GM12892 (cell line): ENCODE results near the gene PTPRK.
"Not testable (repeated sequence)": the region's sequence is repeated elsewhere in the genome, so short reads cannot be mapped to it uniquely, and the experiment has no call there.

ENCODE experiments used
- DNase-seq: peaks from one replicate; pipeline ENCODE4 v3.0.0; 2011; ENCODE audit not compliant: insufficient read length
- FAIRE-seq: peaks from 2 replicates; lab custom pipeline; 2011; peaks lifted over from hg19 to GRCh38; lab: Jason Lieb, UNC
- POLR2A ChIP-seq: IDR thresholded peaks from 2 replicates; pipeline ENCODE4 v1.6.1; 2011; ENCODE audit warnings: low read depth, low read length, control low read depth
- POLR2AphosphoS5 ChIP-seq: IDR thresholded peaks from 2 replicates; pipeline ENCODE4 v1.6.1; 2011; ENCODE audit warnings: low read depth, low read length, control low read depth
- TAF1 ChIP-seq: IDR thresholded peaks from 2 replicates; pipeline ENCODE4 v1.6.1; 2011; ENCODE audit warnings: low read depth, mild to moderate bottlenecking, control low read depth, low read length, borderline replicate concordance

Gene PTPRK

DNA sequence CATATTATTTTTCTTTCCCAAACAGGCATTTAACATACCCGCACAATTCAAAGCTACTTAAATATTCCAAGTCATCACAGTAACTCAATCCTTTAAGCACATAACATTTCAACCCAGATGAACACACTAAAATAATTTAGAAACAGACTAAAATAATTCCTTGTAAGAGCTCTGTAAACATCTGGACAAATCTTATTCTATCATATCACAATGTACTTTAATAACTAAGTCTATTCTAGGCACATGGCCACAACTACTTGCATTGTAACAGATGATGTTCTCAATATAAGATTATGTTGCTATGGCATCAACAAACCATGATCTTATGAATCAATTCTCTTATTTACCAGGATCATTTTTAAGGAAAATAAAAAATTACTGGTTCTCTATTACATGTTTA is 496.4 kb downstream of the PTPRK start:
- TF ChIP-seq TAF1, result no peak
- TF ChIP-seq POLR2A, result no peak
- TF ChIP-seq POLR2AphosphoS5, result no peak
- DNase-seq (no peak), FAIRE-seq (no peak)

DNA sequence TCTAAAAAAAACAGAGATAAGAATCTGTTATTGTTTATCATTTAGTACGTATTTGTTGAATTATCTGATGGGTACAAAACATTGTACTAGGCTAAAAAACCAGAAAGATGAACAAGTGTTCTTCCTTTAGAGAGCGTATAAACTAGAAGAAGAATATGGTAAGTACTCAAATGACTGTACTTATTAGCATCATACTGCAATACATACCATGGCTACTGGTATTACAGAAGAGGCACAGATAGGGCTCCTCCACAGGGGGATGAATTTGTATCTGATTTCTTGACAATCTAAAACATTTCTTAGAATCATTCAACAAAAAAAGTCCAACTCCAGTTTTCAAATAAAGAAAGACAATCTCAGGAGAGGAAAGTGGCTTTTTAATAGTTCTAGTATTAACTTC is 501.6 kb downstream of the PTPRK start:
- TF ChIP-seq POLR2A (no peak), POLR2AphosphoS5 (no peak), TAF1 (no peak)
- DNase-seq (no peak), FAIRE-seq (no peak)

DNA sequence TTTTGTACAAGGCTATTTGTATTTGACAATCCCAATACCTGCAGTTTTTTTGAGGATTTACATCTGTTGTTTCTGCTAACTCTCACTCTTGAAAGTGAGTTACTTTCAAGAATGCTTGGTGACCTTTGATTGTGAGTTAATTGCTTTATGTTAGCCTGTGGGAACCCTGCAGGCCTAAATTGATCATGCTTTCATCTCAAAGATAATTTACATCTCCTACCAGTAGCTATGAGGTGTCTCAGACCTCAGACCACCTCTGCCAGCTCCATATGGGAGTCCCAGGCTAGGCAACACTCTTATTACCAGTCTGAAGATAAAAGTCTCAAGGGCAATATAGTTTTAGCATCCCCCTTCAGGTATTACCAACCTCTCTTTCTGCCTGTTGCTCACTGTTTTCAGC is 503.1 kb downstream of the PTPRK start:
- no peak for DNase-seq
- no peak for FAIRE-seq
- TF ChIP-seq POLR2AphosphoS5, result no peak
- no peak for TF ChIP-seq POLR2A
- TF ChIP-seq TAF1, result no peak

DNA sequence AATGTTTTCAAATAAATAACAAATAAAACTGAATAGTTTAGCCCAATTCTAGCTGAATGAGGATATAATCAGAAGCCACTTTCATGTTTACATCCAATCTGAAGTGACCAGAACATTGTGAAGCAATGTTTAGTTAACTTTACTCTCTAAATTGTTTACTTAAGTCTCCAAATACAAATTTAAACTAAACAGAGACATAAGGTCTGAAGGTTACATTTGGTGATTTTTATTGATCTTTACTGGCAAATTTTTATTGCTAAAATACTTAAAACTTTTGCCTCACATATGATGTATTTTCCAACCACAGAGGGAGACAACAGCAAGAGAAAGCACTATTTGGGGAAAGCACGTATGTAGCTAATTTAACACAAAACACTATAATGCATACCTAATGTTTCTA is 512.7 kb downstream of the PTPRK start:
- FAIRE-seq (no peak), DNase-seq (no peak)
- no peak for TF ChIP-seq POLR2A
- TF ChIP-seq TAF1, result no peak
- no peak for TF ChIP-seq POLR2AphosphoS5

DNA sequence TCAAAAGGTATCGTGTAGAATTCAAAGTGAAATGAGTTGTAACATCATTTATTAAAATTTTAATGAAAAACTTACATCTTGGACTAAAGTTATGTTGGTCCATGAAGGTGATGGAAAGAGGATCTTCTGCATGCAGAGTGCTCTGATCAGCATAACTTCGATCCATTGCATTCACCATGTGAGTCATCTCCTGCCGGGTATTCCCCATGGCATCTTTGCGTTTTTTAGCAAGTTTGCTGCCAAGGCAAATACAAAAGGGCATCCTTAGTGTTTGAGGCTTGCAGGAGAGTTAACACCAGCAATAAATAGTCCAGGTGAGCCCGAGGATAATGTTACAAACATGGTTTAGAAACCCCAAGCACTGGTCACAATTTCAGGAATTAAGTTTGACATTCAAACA is 515.4 kb downstream of the PTPRK start:
- FAIRE-seq (peak; percentile 24), DNase-seq (no peak)
- TF ChIP-seq TAF1 (no peak), POLR2AphosphoS5 (no peak), POLR2A (no peak)

DNA sequence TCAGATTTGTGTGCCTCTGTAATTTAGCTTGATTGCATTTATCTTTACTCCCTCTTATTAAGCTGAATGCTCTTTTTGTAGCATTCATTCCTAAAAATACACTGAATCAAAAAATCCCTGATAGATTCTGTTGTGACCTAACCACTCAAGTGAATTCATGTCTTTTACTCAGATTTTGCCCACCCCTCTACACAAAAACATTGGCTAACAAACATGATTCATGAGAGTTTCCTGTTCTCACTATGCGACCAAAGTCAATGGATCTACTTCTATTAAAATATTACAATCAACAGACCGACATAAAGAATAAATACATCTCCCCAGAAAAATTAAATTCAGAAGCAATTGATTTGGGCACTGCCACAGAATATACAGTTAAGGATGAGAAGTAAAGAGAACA is 520.0 kb downstream of the PTPRK start:
- TF ChIP-seq TAF1 (no peak), POLR2AphosphoS5 (no peak), POLR2A (no peak)
- no peak for FAIRE-seq
- no peak for DNase-seq

DNA sequence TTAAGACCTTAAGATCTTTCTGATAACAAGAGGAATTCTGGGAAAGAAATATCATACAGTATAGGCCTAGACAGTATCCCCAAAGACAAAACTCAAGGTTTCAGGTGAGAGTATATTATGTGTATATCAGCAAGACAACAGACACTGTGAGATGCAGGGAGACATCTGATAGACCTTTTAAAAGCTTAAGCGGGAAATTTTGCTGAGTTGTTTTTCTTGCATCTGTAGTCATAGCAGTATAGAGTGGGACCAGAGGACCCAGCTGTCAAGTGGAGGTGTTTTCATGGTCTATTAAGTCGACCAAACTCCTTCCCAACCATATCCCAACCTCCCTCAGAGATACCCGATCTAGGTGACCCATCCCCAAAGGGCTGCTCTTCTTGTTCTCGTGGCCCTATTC is 521.4 kb downstream of the PTPRK start:
- no peak for TF ChIP-seq POLR2AphosphoS5
- FAIRE-seq (no peak), DNase-seq (no peak)

DNA sequence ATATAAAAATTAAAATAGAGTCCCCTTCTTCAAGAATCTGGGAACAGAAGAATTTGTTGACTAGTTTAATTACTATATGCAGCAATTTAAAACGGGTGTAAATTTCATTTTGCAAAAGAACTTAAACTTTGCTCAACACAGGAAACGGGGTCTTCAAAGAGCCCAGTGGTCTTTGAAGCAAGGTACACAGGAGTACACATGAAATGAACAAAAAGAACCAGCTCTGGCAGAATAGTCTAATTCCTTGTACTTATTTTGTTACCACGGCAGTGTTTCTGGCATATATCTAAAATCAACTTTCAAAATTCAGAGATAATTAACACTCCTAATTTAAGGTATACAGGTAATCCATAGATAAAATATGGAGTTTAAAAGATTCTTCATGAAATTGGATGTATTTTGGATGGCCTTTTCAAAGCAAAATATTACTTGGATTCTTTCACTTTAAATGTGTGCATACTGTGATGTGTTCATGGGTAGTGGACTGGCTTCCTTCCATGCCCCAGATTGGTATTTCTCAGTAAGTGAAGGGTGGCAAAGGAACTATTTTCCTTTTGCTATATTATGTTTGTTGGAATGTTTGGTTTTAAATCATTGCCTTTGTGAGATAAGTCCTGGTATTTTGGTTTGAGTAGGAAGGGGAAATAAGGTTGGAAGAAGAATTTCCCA is 522.8 kb downstream of the PTPRK start:
- DNase-seq, result no peak
- FAIRE-seq, result no peak
- TF ChIP-seq POLR2AphosphoS5 (no peak), TAF1 (no peak), POLR2A (no peak)

DNA sequence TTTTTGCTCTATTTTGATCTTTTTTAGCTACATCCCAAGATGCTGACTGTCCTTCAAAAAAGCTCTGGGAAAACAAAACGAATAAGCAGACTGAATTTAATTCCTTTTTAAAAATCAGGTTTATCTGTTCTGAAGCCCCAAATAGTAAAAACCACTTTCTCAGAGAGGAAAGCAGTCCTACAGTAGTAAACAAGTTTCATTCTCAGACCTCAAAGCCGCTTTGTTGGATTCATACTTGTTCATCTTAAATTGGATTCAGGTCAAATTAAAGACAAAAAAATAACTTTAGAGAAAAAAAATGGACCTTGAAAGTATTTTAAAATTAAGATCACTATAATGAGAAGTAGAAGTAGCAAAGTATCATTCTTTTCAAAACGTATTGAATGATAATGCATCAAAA is 523.5 kb downstream of the PTPRK start:
- FAIRE-seq (no peak), DNase-seq (no peak)
- no peak for TF ChIP-seq TAF1
- no peak for TF ChIP-seq POLR2A
- TF ChIP-seq POLR2AphosphoS5, result no peak

DNA sequence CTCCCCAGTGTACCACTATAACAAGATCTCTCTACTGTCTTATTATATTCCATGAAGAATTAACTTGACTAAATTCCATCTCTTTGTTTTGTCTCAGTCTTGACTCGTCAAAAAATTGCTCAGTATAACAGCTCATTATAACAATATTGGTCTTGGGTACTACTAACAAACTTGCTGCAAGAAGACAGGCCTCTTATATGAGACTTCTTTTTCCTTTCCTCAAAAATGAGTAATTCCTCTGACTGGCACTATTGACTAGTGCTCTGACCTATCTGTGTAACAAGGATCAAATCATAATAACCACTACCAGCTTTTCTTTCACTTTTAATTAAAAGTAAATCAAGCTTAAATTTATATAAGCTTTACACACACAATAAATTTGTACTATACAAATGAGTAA is 528.3 kb downstream of the PTPRK start:
- no peak for DNase-seq
- FAIRE-seq, result no peak
- TF ChIP-seq POLR2A, result no peak
- no peak for TF ChIP-seq POLR2AphosphoS5
- no peak for TF ChIP-seq TAF1

DNA sequence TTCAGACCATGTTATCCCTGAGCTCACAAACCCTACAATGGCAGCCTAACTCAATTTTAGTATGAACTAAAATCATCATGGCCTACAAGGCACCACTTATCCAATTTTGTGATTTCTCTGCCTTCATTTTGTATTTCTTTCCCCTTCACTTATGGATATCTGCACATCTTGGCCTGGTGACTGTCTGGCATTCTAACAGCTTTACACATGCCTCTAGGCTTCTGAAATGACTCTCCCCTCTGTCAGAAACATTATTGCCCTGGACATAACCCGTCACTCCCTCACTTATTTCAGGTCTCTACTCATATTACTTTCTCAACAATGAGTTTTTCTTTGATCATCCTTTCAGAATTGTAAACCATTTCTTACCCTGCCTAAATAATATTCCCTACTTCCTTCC is 530.3 kb downstream of the PTPRK start:
- DNase-seq (no peak), FAIRE-seq (peak; percentile 36)
- TF ChIP-seq POLR2A, result no peak
- TF ChIP-seq TAF1, result no peak

DNA sequence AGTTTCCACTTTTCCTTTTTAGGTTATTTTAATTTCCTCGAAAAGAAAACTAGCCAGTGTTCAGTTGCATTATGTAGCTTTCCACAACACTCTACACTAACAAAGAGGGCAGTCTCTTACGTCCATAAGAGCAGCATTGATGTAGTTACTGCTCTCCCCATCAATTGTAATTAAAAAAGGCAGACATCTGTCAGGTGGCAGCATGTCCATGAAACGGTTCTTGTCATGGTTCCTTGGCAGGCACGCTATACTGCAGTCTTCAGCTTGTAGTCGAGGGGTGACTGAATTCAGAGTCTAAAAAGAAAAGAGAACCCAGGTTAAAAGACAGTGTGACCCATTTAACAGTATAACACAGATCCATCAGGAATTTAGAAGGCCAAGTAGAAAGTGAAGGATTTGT is 539.4 kb downstream of the PTPRK start:
- no peak for TF ChIP-seq POLR2AphosphoS5
- no peak for TF ChIP-seq POLR2A
- no peak for TF ChIP-seq TAF1
- DNase-seq (no peak), FAIRE-seq (no peak)

DNA sequence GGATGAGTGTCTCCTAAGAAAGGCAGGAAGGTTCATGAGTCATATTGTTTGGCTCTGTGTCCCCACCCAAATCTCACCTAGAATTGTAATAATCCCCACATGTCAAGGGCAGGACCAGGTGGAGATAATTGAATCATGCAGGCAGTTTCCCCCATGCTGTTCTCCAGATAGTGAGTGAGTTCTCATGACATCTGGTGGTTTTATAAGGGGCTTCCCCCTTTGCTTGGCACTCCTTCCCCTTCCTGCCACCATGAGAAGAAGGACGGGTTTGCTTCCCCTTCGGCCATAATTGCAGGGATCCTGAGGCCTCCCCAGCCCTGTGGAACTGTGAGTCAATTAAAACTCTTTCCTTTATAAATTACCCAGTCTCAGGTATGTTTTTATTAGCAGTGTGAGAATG is 542.2 kb downstream of the PTPRK start:
- DNase-seq, FAIRE-seq: not testable (repeated sequence)

DNA sequence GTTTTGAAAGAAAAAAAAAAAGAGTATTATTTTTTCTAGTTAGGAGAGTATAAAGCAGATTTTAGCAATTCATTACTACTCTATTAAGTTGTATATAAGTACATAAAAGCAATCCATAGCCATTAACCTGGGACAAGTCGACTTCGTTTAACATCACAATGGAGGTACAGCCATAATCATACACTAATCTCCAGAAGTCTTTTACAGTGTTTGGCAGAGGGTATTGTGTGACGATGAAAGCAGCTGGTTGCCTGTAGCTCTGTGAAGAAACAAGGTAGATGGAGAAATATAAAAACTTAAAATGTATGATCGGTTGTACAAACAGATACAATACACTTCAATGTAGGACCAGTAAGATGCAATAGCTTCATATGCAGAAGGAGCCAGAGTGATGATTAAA is 543.6 kb downstream of the PTPRK start:
- DNase-seq, result no peak
- TF ChIP-seq TAF1 (no peak), POLR2A (no peak), POLR2AphosphoS5 (no peak)
- FAIRE-seq, result no peak
